Measurements from ENCODE around the gene JRKL. TPM values are rescaled to one million over a fixed set of nuclear protein-coding genes. Genes with fewer than 3 reads are reported as not detected.

The JRKL gene
- 7.3 TPM for total RNA-seq

DNA sequence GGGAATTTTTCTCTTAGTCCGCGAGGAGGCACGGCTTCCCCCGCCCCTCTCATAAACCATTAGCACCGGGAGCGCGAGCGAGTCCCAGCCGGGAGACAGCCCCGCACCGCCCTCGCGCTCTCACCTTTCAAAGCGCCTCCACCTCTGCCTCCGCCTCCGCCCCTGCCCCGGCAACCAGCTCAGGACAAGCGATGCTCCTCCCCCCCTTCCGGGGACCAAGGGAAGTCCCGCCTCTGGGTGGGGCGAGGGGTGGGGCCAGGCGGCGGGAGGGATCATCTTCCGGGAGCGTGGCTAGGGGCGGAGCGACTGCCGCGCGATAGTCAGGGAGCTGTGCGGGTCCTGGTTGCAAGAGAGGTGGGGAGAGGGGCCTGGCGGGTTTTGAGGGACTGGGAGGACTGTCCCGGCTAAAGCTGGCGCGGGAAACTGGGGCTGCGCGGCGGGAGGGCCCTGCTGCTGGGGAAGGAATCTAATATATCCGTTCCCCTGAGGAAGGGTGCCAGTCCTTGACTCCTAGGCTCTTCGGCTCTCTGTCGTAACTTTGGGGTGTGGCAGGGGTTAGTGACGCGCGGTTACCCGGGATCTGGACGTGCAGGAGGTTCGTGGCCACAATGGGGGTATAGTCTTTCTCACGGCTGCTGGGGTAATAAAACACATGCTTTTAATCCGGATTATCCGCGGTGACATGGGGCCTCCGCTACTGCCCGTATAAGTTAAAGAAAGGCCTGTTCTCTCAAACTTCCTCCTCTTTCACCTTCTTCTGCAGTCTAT, at the start of gene JRKL, which contains the start of gene CCDC82:
Gene JRKL, plus strand, starts transcription at position 294 of the 768 bp plus-strand sequence. CDS start 637 bp downstream, outside the sequence.
Gene CCDC82, minus strand, starts transcription at position 193 of the 768 bp plus-strand sequence. CDS start 5,165 bp downstream, outside the sequence.
- peak within 1 kb of the TSS; percentile 89 to 95 (median 93) for H3K9ac ChIP-seq (ENCODE audit: low read depth in 1 of 3, low read length in 3 of 3)
- peak within 1 kb of the TSS; percentile 87 to 93 (median 87) for H3K4me3 ChIP-seq (ENCODE audit: low read length in 3 of 3)
- peaks cover 6 to 14% (median 13%) of the 10 kb centered on the region in 3 donors for H3K4me1 ChIP-seq (ENCODE audit: control insufficient read depth in 3 of 3, insufficient read depth in 3 of 3, low read length in 3 of 3)
- H3K27me3 ChIP-seq (ENCODE audit: control insufficient read depth in 3 of 3, insufficient read depth in 3 of 3, low read length in 3 of 3), result no peaks in the 10 kb centered on the region
- H3K36me3 ChIP-seq (ENCODE audit: control insufficient read depth in 3 of 3, insufficient read depth in 3 of 3, low read length in 3 of 3), result no peaks in the 10 kb centered on the region
- no peaks in the 10 kb centered on the region for H3K9me3 ChIP-seq (ENCODE audit: control insufficient read depth in 3 of 3, low read length in 3 of 3)
- peak within 1 kb of the TSS; percentile 89 for H3K27ac ChIP-seq (ENCODE audit: low read depth, low read length)

GRCh38 chr11:96340555-96340885, 49.3 kb upstream of the JRKL start:
- Histone ChIP-seq H3K4me1 (ENCODE audit: control insufficient read depth in 3 of 3, insufficient read depth in 3 of 3, low read length in 3 of 3) (peaks cover 18 to 34% (median 31%) of the 10 kb centered on the region in 3 donors), H3K9me3 (ENCODE audit: control insufficient read depth in 3 of 3, low read length in 3 of 3) (no peaks in the 10 kb centered on the region), H3K27me3 (ENCODE audit: control insufficient read depth in 3 of 3, insufficient read depth in 3 of 3, low read length in 3 of 3) (no peaks in the 10 kb centered on the region), H3K4me3 (ENCODE audit: low read length in 3 of 3) (peak overlapping the region in 2 of 3 donors; percentile 39 to 98), H3K36me3 (ENCODE audit: control insufficient read depth in 3 of 3, insufficient read depth in 3 of 3, low read length in 3 of 3) (no peaks in the 10 kb centered on the region), H3K9ac (ENCODE audit: low read depth in 1 of 3, low read length in 3 of 3) (no peak overlapping the region), H3K27ac (ENCODE audit: low read depth, low read length) (peak overlapping the region; percentile 74)

- Histone ChIP-seq H3K36me3 (ENCODE audit: control insufficient read depth in 3 of 3, insufficient read depth in 3 of 3, low read length in 3 of 3) (no peaks in the 10 kb centered on the region), H3K4me1 (ENCODE audit: control insufficient read depth in 3 of 3, insufficient read depth in 3 of 3, low read length in 3 of 3) (peaks cover 18 to 33% (median 31%) of the 10 kb centered on the region in 3 donors), H3K9ac (ENCODE audit: low read depth in 1 of 3, low read length in 3 of 3) (peak overlapping the region; percentile 25 to 89 (median 72)), H3K27me3 (ENCODE audit: control insufficient read depth in 3 of 3, insufficient read depth in 3 of 3, low read length in 3 of 3) (no peaks in the 10 kb centered on the region), H3K27ac (ENCODE audit: low read depth, low read length) (peak overlapping the region; percentile 74), H3K9me3 (ENCODE audit: control insufficient read depth in 3 of 3, low read length in 3 of 3) (no peaks in the 10 kb centered on the region), H3K4me3 (ENCODE audit: low read length in 3 of 3) (peak overlapping the region; percentile 74 to 98 (median 78))
These were observed 48.4 kb upstream of the JRKL start for GRCh38 chr11:96341211-96342013.

- peak overlapping the region; percentile 70 to 89 (median 72) for H3K9ac ChIP-seq (ENCODE audit: low read depth in 1 of 3, low read length in 3 of 3)
- no peaks in the 10 kb centered on the region for H3K9me3 ChIP-seq (ENCODE audit: control insufficient read depth in 3 of 3, low read length in 3 of 3)
- H3K27me3 ChIP-seq (ENCODE audit: control insufficient read depth in 3 of 3, insufficient read depth in 3 of 3, low read length in 3 of 3), result no peaks in the 10 kb centered on the region
- H3K4me3 ChIP-seq (ENCODE audit: low read length in 3 of 3), result peak overlapping the region; percentile 74 to 98 (median 78)
- no peaks in the 10 kb centered on the region for H3K36me3 ChIP-seq (ENCODE audit: control insufficient read depth in 3 of 3, insufficient read depth in 3 of 3, low read length in 3 of 3)
- peaks cover 18 to 33% (median 31%) of the 10 kb centered on the region in 3 donors for H3K4me1 ChIP-seq (ENCODE audit: control insufficient read depth in 3 of 3, insufficient read depth in 3 of 3, low read length in 3 of 3)
- H3K27ac ChIP-seq (ENCODE audit: low read depth, low read length), result peak overlapping the region; percentile 74
These were observed 47.5 kb upstream of the JRKL start for GRCh38 chr11:96342014-96342960.

DNA sequence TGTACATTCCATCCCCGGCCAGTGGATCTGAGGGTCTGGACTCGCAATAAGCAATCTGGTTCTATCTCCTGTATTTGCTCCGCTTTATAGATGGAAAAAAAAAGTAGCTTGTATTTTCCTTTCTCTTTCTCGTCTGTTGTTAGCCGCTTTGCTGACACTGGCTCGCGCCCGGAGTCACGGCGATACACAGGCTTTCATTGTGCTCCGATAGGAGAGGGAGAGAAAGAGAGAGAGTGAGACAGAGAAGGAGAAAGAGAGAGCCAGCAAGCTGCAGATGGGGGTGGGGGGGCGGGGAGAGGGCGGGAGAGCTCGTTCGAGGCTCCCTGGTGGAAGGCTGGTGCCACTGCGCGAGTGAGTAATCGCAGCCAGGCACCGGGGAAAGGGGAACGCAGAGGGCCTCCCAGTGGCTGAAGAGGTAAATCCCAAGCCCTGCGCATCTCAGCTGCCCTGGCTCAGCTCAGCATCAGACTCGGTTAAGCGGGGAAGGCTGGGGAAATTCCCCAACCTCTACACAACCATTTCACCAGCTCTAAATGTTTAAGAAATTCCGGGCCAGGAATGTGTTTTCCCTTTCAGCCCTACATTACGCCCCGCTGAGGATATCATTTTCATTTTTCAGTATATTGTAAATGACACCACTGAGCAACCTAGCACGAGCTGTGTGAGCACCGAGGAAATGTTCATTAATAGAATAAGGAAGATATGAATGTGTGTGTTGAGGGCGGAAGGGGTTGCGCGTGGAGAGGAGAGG, 46.7 kb upstream of the JRKL start, which contains the start of gene MAML2:
Gene MAML2, minus strand, starts transcription at position 235 of the 751 bp plus-strand sequence. CDS start 1,300 bp downstream, outside the sequence.
- H3K4me1 ChIP-seq (ENCODE audit: control insufficient read depth in 3 of 3, insufficient read depth in 3 of 3, low read length in 3 of 3), result peaks cover 18 to 26% (median 25%) of the 10 kb centered on the region in 3 donors
- peak within 1 kb of the TSS; percentile 74 for H3K27ac ChIP-seq (ENCODE audit: low read depth, low read length)
- H3K36me3 ChIP-seq (ENCODE audit: control insufficient read depth in 3 of 3, insufficient read depth in 3 of 3, low read length in 3 of 3), result no peaks in the 10 kb centered on the region
- H3K9me3 ChIP-seq (ENCODE audit: control insufficient read depth in 3 of 3, low read length in 3 of 3), result no peaks in the 10 kb centered on the region
- peak within 1 kb of the TSS; percentile 74 to 98 (median 78) for H3K4me3 ChIP-seq (ENCODE audit: low read length in 3 of 3)
- no peaks in the 10 kb centered on the region for H3K27me3 ChIP-seq (ENCODE audit: control insufficient read depth in 3 of 3, insufficient read depth in 3 of 3, low read length in 3 of 3)
- H3K9ac ChIP-seq (ENCODE audit: low read depth in 1 of 3, low read length in 3 of 3), result peak within 1 kb of the TSS; percentile 70 to 89 (median 72)

DNA sequence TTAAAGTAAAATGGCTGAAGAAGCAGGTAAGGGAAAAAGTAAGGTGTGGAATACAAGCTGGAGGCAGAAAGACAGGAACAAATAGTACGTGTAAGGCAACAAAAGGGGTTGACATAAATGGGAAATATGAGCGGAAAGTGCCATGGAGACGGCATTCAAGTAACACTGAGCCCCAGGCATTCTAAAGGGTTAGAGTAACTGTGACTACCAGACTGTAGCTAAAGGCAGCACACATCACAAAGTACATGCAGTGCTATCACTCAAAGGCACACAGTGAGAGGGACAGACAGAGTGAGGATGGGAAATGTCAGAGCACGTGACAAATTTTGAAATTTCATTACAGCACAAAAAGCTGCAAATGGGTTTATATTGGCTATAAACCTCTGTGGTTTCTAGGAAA, 33.0 kb upstream of the JRKL start:
- H3K9ac ChIP-seq (ENCODE audit: low read depth in 1 of 3, low read length in 3 of 3), result no peak overlapping the region
- H3K4me1 ChIP-seq (ENCODE audit: control insufficient read depth in 3 of 3, insufficient read depth in 3 of 3, low read length in 3 of 3), result no peaks in the 10 kb centered on the region
- H3K9me3 ChIP-seq (ENCODE audit: control insufficient read depth in 3 of 3, low read length in 3 of 3), result no peaks in the 10 kb centered on the region
- peaks cover 11 to 29% (median 18%) of the 10 kb centered on the region in 3 donors for H3K36me3 ChIP-seq (ENCODE audit: control insufficient read depth in 3 of 3, insufficient read depth in 3 of 3, low read length in 3 of 3)
- no peak overlapping the region for H3K4me3 ChIP-seq (ENCODE audit: low read length in 3 of 3)
- no peak overlapping the region for H3K27ac ChIP-seq (ENCODE audit: low read depth, low read length)
- H3K27me3 ChIP-seq (ENCODE audit: control insufficient read depth in 3 of 3, insufficient read depth in 3 of 3, low read length in 3 of 3), result no peaks in the 10 kb centered on the region

DNA sequence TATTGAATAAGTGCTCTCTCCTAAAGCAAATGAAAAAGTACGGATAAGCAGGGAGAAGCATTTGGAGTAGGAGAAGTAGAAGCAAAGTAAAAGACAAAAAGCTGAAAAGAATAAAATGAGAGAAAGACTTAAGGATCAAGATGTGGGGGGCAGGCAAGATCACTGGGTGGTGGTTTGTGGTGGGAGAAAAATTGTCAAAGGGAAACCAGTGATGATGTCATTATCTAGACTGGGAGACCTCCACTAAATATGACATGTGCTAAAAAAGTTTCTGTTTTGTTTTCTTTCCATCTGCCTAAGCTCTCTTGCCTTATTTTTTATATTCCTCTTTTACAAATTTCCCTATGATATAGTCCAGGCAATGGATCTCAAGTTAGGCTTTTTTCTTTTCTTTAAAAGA, 32.0 kb upstream of the JRKL start:
- H3K27ac ChIP-seq (ENCODE audit: low read depth, low read length), result no peak overlapping the region
- peaks cover 11 to 30% (median 18%) of the 10 kb centered on the region in 3 donors for H3K36me3 ChIP-seq (ENCODE audit: control insufficient read depth in 3 of 3, insufficient read depth in 3 of 3, low read length in 3 of 3)
- H3K4me1 ChIP-seq (ENCODE audit: control insufficient read depth in 3 of 3, insufficient read depth in 3 of 3, low read length in 3 of 3), result no peaks in the 10 kb centered on the region
- H3K9me3 ChIP-seq (ENCODE audit: control insufficient read depth in 3 of 3, low read length in 3 of 3), result no peaks in the 10 kb centered on the region
- no peak overlapping the region for H3K4me3 ChIP-seq (ENCODE audit: low read length in 3 of 3)
- no peak overlapping the region for H3K9ac ChIP-seq (ENCODE audit: low read depth in 1 of 3, low read length in 3 of 3)
- H3K27me3 ChIP-seq (ENCODE audit: control insufficient read depth in 3 of 3, insufficient read depth in 3 of 3, low read length in 3 of 3), result no peaks in the 10 kb centered on the region

DNA sequence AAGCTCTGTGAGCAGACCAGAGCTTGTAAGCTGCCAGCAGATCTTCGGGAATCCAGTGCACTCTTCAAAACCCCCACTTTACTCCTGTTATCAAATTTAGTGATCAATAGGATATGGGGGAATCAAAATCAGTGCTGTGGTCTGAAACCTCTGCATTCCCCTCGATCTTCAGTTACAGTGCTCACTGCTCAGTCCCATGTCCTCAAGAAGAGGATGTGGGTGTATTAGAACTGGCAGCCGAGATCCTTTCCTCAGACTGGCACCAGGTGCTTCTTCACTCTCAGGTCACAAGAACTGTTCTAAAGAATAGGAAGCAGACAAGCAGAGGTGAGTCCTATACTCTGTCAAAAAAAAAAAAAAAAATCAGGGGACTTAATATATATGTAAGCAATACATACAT, 31.5 kb upstream of the JRKL start:
- Histone ChIP-seq H3K4me1 (ENCODE audit: control insufficient read depth in 3 of 3, insufficient read depth in 3 of 3, low read length in 3 of 3) (no peaks in the 10 kb centered on the region), H3K9ac (ENCODE audit: low read depth in 1 of 3, low read length in 3 of 3) (no peak overlapping the region), H3K27ac (ENCODE audit: low read depth, low read length) (no peak overlapping the region), H3K4me3 (ENCODE audit: low read length in 3 of 3) (no peak overlapping the region), H3K27me3 (ENCODE audit: control insufficient read depth in 3 of 3, insufficient read depth in 3 of 3, low read length in 3 of 3) (no peaks in the 10 kb centered on the region), H3K9me3 (ENCODE audit: control insufficient read depth in 3 of 3, low read length in 3 of 3) (no peaks in the 10 kb centered on the region), H3K36me3 (ENCODE audit: control insufficient read depth in 3 of 3, insufficient read depth in 3 of 3, low read length in 3 of 3) (peaks cover 11 to 30% (median 18%) of the 10 kb centered on the region in 3 donors)

DNA sequence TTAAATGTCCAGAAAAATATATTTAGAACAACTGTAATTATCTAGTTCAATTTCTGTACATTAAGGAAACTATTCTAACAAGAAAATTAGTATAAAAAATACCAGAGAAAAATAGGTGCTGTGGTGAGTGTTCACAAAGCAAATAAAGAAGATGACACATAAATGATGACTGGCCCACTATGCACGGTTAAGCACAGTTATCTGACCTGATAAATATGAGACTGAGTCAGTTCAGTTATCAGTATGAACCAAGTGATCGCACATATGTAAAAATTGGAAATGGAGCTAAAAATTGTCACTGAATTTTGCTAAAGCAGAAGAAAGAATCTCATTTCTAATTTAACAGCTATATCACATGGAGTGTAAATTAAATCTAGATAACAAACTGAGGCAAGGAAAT, 28.0 kb upstream of the JRKL start:
- no peaks in the 10 kb centered on the region for H3K27me3 ChIP-seq (ENCODE audit: control insufficient read depth in 3 of 3, insufficient read depth in 3 of 3, low read length in 3 of 3)
- no peak overlapping the region for H3K4me3 ChIP-seq (ENCODE audit: low read length in 3 of 3)
- H3K27ac ChIP-seq (ENCODE audit: low read depth, low read length), result no peak overlapping the region
- no peaks in the 10 kb centered on the region for H3K9me3 ChIP-seq (ENCODE audit: control insufficient read depth in 3 of 3, low read length in 3 of 3)
- no peaks in the 10 kb centered on the region for H3K4me1 ChIP-seq (ENCODE audit: control insufficient read depth in 3 of 3, insufficient read depth in 3 of 3, low read length in 3 of 3)
- H3K9ac ChIP-seq (ENCODE audit: low read depth in 1 of 3, low read length in 3 of 3), result no peak overlapping the region
- H3K36me3 ChIP-seq (ENCODE audit: control insufficient read depth in 3 of 3, insufficient read depth in 3 of 3, low read length in 3 of 3), result peaks cover 9 to 28% (median 22%) of the 10 kb centered on the region in 3 donors

Measured in skeletal muscle tissue (tissue), 4 donors.